Stimulated activated CD8-positive, alpha-beta memory T cell treated with anti-CD3 and anti-CD28 coated beads, Interleukin-12 subunit alpha, Interleukin-12 subunit beta, amount 100 ng/mL, for 24 hours (primary cell): ENCODE results near the gene MRFAP1L1.

Experiments used
- DNase-seq: peaks from one replicate; pipeline ENCODE4 v3.0.0-alpha.2; 2020; ENCODE audit errors: extremely low read depth

Gene MRFAP1L1

DNA sequence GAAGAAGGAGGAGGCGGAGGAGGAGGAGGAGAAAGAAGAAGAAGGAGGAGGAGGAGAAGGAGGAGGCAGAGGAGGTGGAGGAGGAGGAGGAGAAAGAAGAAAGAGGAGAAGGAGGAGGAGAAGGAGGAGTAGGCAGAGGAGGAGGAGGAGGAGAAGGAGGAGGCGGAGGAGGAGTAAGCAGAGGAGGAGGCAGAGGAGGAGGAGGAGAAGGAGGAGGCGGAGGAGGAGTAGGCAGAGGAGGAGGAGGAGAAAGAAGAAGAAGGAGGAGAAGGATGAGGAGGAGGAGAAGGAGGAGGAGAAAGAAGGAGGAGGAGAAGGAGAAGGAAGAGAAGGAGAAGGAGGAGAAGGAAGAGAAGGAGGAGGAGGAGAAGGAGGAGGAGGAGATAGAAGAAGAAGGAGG lies 49.2 kb downstream of the MRFAP1L1 start:
- no peak for DNase-seq

DNA sequence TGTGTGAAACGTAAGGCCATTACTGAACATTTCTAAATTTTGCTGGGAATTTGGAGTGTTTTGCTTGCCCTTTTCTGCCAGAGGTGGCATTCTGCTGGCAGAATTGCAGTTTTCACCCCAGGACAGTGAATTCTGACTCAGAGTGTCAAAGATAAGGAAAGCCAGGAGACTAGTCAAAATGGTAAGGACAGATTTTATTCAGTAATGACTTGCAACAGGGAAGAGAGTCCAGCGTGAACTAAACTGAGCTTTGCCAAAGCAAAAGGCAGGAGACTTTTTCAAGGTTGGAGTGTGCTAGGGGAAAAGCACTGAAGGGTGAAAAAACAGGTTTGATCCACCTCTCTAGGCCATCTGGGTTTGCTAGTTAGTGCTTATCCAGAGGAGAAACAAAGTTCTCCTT lies 49.8 kb downstream of the MRFAP1L1 start:
- DNase-seq = no peak

DNA sequence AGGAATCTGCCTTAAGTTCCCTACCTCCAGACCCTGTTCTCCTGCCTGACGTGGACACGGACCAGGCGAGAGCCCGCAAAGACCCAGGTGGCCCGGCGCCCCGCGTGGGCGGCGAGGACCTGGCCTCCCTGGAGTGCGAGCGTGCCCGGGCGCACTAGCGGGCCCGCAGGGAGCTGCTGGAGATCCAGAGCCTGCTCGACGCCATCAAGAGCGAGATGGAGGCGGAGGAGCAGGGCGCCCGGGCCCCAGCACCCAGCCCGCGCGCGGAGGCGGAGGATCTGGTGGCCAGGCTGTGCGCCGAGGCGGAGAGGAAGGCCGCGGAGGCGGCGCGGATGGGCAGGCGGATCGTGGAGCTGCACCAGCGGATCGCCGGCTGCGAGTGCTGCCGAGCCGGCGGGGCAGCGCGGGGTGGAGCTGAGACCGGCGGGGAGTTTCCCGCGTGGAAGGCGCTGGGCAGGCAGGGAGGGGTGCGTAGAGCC lies 51.0 kb downstream of the MRFAP1L1 start:
- DNase-seq = no peak

DNA sequence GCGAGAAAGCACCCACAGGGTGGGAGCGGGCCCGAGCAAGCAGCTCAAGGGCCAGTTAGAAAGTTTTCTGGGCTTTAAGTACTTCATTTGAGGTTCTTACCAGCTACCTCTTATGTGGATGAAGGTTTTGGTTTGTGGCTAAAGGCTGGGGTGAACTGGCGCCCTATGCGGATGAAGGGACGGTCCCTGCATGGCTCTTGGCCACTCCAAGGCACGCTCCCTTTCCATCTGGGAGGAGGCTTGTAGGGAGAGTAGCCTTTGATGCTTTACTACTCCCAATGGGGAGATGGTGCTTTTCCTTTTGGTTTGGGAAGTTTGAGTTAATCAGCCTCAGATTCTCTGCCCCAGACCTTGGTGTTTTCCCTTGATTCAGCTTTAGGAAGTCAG lies 51.5 kb downstream of the MRFAP1L1 start:
- no peak for DNase-seq
